ENCODE measurements around the gene SFXN4.
"Not testable (repeated sequence)": the region's sequence is repeated elsewhere in the genome, so short reads cannot be mapped to it uniquely, and the experiment has no call there.

SFXN4 gene

GRCh38 chr10:119107771-119108170, 57.7 kb downstream of the SFXN4 start:
- not testable (repeated sequence) for DNase-seq (ENCODE audit: low spot score)

DNA sequence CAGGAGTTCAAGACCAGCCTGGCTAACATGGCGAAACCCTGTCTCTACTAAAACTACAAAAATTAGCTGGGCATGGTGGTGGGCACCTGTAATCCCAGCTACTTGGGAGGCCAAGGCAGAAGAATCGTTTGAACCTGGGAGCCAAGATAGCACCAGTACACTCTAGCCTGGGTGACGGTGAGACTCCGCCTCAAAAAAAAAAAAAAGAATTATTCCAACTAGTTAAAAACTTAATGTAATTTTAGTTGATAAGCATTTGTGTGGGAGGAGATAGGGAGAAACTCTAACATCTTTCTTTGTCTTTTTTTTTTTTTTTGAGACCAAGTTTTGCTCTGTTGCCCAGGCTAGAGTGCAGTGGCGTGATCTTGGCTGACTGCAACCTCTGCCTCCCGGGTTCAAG, 58.4 kb downstream of the SFXN4 start:
- not testable (repeated sequence) for DNase-seq (ENCODE audit: low spot score)

DNA sequence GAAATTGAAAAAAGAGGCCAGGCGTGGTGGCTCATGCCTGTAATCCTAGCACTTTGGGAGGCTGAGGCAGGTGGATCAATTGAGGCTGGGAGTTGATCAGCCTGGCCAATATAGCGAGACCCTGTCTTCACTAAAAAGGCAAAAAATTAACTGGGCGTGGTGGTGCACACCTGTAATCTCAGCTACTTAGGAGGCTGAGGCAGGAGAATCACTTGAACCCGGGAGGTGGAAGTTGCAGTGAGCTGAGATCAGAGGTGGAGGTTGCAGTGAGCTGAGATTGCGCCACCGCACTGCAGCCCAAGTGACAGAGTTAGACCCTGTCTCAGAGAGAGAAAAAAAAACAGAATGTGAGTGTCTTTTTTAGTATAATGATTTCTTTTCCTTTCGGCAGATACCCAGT, 59.6 kb downstream of the SFXN4 start:
- not testable (repeated sequence) for DNase-seq (ENCODE audit: low spot score)

GRCh38 chr10:119105155-119105554, 60.4 kb downstream of the SFXN4 start:
- DNase-seq (ENCODE audit: low spot score): no peak

DNA sequence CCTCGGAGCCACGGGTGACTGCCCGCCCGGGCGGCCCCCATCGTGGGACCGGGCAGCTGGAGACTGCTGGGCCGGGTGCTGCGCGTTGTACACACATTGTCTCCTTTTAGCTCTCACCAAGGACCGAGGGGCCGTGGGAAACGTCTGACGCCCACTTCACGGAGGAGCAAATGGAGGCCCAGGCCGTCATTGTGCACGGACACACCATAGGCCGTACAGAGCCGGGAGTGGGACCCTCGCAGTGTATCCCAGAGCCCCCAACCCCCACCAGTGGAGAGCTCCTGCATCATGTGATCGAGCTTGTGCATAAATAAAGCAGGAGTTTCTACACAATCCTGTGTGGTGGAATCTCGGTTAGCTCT, 60.9 kb downstream of the SFXN4 start:
- DNase-seq (ENCODE audit: low spot score): no peak

- DNase-seq (ENCODE audit: low spot score): peak; percentile 58
These were observed 61.4 kb downstream of the SFXN4 start, which contains the start of gene DENND10 for GRCh38 chr10:119103903-119104653. DENND10 (plus strand) TSS chr10:119104113; CDS start chr10:119104143, 30 bp downstream.

GRCh38 chr10:119103241-119103902, 62.1 kb downstream of the SFXN4 start:
- no peak for DNase-seq (ENCODE audit: low spot score)

- DNase-seq (ENCODE audit: low spot score): no peak
These were observed 64.0 kb downstream of the SFXN4 start for GRCh38 chr10:119101366-119102098.

DNA sequence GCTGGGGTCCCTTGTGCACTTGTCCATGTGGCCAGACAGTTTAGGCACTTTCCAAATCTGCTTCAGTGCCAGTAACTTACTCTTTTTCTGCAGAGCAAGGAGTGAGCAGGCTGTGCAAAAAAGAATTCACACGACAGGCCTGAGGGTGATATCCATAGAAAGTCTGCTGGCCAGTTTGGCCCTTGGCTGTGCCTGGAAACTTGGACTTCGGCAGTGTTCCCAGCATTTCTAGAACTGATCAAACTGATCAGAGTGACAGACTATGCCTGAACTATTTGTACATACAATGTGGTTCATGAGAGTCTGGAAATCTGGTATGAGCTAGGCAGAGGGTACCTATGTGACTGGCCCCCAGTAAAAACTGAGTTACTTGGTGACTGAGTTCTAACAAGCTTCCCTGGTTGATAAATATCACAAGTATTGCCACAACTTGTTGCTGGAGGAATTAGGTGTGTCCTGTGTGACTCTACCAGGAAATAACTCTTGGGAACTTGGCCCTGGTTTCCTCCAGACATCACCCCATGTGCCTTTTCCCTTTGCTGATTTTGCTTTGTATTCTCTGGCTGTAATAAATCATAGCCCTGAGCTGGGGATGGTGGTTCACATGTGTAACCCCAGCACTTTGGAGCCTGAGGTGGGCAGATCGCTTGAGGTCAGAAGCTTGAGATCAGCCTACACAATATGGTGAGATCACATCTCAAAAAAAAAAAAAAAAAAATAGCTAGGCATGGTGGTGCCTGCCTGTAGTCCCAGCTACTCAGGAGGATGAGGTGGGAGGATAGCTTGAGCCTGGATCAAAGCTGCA, 64.9 kb downstream of the SFXN4 start:
- DNase-seq (ENCODE audit: low spot score): peak; percentile 69

GRCh38 chr10:119098576-119098975, 66.9 kb downstream of the SFXN4 start:
- DNase-seq (ENCODE audit: low spot score): no peak

- DNase-seq (ENCODE audit: low spot score): not testable (repeated sequence)
These were observed 68.7 kb downstream of the SFXN4 start for GRCh38 chr10:119096641-119097415.

DNA sequence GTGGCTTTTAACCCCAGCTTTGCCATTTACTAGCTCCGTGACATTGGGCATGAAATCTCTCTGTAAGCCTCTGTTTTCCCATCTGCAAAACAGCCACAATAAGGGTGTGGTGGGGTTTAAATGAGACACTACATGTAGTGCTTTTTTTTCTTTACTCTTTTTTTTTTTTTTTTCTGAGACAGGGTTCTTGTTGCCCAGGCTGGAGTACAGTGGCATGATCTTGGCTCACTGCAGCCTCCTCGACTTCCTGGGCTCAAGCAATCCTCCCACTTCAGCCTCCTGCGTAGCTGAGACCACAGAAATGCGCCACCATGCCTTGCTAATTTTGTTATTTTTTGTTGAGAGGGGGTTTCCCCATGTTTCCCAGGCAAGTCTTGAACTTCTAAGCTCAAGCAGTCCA, 69.9 kb downstream of the SFXN4 start:
- no peak for DNase-seq (ENCODE audit: low spot score)

DNA sequence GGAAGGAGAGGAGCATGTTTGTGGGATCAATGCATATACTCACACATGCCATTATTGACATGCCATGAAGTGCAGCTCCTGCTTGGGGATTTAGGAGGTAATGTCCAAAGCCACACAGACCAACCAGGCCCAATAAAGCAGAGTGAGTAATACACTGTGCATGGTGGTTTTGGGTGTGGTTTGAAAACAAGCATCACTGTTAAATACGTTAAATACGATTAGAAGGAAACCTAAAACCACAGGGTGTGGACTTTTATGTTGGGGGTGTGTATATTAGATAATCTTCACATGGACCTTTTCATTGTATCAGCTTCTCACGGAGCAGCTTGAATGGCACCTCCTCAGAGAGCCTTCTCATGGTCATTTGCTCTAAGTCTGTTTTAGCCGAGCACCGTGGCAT, 74.5 kb downstream of the SFXN4 start:
- DNase-seq (ENCODE audit: low spot score): no peak

Measured in kidney capillary endothelial cell (primary cell).